IgD-negative memory B cell (primary cell): ENCODE measurements around the gene NUDT11. TPM values are rescaled to one million over a fixed set of nuclear protein-coding genes. Genes with fewer than 3 reads are reported as not detected.

Experiments
- H3K27ac Mint-ChIP-seq, 3 donors: one replicate each; pipeline ENCODE4 v1.8.0; 2020 to 2022; ENCODE audit warnings: mild to moderate bottlenecking in 3 of 3, mixed read lengths in 3 of 3, moderate library complexity in 1 of 3
- H3K27me3 Mint-ChIP-seq: one replicate; pipeline ENCODE4 v1.8.0; 2021; ENCODE audit warnings: mixed read lengths
- H3K36me3 Mint-ChIP-seq: one replicate; pipeline ENCODE4 v1.8.0; 2020; ENCODE audit warnings: mild to moderate bottlenecking, mixed read lengths
- H3K4me1 Mint-ChIP-seq, 3 donors: one replicate each; pipeline ENCODE4 v1.8.0; 2020 to 2022; ENCODE audit warnings: mixed read lengths in 3 of 3, mild to moderate bottlenecking in 1 of 3
- H3K4me3 Mint-ChIP-seq, 4 donors: one replicate each; pipeline ENCODE4 v1.8.0; 2020 to 2022; ENCODE audit warnings: mild to moderate bottlenecking in 4 of 4, mixed read lengths in 4 of 4, moderate library complexity in 3 of 4
- H3K9me3 Mint-ChIP-seq, 3 donors: one replicate each; pipeline ENCODE4 v1.8.0; 2020 to 2021; ENCODE audit warnings: mixed read lengths in 3 of 3, mild to moderate bottlenecking in 1 of 3
- polyA plus RNA-seq: library from polyadenylated mRNA; unstranded; fragments of 300-500 nt; fragmentation: Illumina TruSeq; gene quantifications from one replicate; pipeline ENCODE4 v1.2.3, GENCODE V29; 2021

The NUDT11 gene
- polyA plus RNA-seq, 1 donor from 2014 or later = 0.20 TPM

- Mint-ChIP-seq H3K4me1 (no peaks in the 10 kb centered on the region), H3K27ac (no peak overlapping the region), H3K4me3 (no peak overlapping the region), H3K9me3 (peaks cover 0 to 5% (median 0%) of the 10 kb centered on the region in 3 donors), H3K36me3 (peaks cover 3% of the 10 kb centered on the region), H3K27me3 (peaks cover 4% of the 10 kb centered on the region)
Observed at GRCh38 chrX:51440365-51440764, 56.0 kb downstream of the NUDT11 start.

Other genes with a start within 250 kb of the NUDT11 start
- gene NUDT10, start 163.8 kb downstream of the NUDT11 start, polyA plus RNA-seq = 0.33 TPM
- gene CENPVL3, start 122.3 kb upstream of the NUDT11 start, polyA plus RNA-seq = not detected
- not detected for gene CENPVL2, start 186.2 kb upstream of the NUDT11 start, polyA plus RNA-seq
- gene CENPVL1, start 213.9 kb upstream of the NUDT11 start, polyA plus RNA-seq = not detected
- 9.6 TPM for gene GSPT2, start 246.8 kb upstream of the NUDT11 start, polyA plus RNA-seq